ENCODE data around the gene KIAA1328.

DNA sequence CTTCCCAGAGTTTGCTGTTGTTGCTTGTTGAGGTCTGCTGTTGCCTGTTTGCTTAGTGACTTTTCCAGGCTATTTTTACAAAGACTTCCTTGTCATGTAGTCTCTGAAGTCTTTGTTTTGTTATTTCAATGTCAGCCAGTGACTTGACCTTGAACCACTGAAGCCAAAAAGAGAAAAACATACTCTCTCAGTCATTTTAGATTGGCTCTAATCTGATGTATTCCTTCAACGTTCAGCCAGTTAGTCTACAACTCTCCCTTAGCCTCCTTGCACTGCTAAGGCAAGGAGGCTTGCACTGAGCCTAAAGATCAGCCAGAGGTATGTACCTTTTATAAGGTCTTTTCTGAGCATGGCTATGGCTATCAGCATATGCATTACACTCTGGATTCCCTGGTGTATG lies 27.9 kb downstream of the KIAA1328 start:
- TF ChIP-seq, protein P1, sequence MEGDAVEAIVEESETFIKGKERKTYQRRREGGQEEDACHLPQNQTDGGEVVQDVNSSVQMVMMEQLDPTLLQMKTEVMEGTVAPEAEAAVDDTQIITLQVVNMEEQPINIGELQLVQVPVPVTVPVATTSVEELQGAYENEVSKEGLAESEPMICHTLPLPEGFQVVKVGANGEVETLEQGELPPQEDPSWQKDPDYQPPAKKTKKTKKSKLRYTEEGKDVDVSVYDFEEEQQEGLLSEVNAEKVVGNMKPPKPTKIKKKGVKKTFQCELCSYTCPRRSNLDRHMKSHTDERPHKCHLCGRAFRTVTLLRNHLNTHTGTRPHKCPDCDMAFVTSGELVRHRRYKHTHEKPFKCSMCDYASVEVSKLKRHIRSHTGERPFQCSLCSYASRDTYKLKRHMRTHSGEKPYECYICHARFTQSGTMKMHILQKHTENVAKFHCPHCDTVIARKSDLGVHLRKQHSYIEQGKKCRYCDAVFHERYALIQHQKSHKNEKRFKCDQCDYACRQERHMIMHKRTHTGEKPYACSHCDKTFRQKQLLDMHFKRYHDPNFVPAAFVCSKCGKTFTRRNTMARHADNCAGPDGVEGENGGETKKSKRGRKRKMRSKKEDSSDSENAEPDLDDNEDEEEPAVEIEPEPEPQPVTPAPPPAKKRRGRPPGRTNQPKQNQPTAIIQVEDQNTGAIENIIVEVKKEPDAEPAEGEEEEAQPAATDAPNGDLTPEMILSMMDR (IDR thresholded peaks at IDR 0.05): no peak
- no peak for TF ChIP-seq POLR2A (IDR thresholded peaks at IDR 0.05; ENCODE audit: low read depth)
- no peak for TF ChIP-seq POLR2AphosphoS5 (IDR thresholded peaks at IDR 0.05)
